SU-DHL-6 (cell line): Measurements from ENCODE around the gene FAM83C.

ENCODE experiments used
- EZH2phosphoT487 ChIP-seq: fragments of 200-600 bp; sonication (generic), shearing (Covaris generic); conservative IDR thresholded peaks from 2 replicates; pipeline ENCODE4 v1.6.1; 2018; ENCODE audit warnings: mild to moderate bottlenecking, antibody characterized with exemption, low read length, moderate library complexity, mixed read lengths
- TF ChIP-seq, protein P1 (sequence below): fragments of 200-600 bp; sonication (generic); IDR thresholded peaks from one replicate; pipeline ENCODE4 v1.5.1; 2017; ENCODE audit warnings: antibody characterized with exemption, mild to moderate bottlenecking, low read length, moderate library complexity; ENCODE audit not compliant: insufficient read depth, poor library complexity, severe bottlenecking

DNA sequence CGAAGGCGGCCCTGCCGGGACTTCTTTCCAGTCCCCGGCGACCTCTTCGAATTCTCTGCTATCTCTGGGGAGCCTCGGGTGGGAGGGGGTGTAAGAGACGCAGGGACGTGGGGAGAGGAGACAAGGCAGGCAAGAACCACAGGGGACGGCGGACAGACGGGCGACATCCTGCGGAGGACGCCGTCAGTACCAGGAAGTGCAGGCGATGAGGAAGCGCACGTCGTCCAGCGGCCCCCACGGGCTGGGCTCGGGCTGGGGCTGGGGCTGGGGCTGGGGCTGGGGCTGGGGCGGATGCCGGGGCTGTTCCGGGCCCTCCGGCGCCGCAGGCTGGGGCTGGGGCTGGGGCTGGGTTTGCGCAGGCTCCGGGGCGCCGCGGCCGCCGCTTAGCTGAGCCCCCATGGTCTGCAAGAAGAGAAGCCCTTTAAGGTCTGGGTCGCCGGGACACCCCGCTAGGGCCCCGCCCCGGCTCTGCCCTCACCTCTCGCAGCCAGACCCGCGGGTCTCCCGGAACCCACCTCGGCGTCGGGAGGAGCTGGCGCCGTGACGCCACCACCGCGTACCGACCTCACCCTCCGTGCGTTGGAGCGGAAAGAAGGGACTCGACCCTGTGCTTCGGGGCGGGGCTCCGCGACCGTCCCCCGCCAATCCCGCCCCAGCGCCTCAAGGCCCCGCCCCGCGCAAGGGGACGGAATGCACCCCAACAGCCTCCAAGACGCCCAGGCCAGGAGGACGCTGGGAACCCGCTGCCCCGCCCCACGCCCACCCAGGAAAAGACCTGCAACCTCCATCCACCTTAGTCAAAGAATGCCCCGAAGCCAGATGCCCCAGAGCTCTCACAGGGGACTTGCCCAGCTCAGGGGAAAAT is 14.5 kb downstream of the FAM83C start, which contains the start of gene MMP24OS:
- TF ChIP-seq, protein P1, sequence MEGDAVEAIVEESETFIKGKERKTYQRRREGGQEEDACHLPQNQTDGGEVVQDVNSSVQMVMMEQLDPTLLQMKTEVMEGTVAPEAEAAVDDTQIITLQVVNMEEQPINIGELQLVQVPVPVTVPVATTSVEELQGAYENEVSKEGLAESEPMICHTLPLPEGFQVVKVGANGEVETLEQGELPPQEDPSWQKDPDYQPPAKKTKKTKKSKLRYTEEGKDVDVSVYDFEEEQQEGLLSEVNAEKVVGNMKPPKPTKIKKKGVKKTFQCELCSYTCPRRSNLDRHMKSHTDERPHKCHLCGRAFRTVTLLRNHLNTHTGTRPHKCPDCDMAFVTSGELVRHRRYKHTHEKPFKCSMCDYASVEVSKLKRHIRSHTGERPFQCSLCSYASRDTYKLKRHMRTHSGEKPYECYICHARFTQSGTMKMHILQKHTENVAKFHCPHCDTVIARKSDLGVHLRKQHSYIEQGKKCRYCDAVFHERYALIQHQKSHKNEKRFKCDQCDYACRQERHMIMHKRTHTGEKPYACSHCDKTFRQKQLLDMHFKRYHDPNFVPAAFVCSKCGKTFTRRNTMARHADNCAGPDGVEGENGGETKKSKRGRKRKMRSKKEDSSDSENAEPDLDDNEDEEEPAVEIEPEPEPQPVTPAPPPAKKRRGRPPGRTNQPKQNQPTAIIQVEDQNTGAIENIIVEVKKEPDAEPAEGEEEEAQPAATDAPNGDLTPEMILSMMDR, result no peak
- TF ChIP-seq EZH2phosphoT487, result no peak
